Parathyroid adenoma (tissue), 2 donors: ENCODE data around the gene SOX8.

Experiments
- H2AFZ ChIP-seq: fragments of 300-600 bp; sonication (generic); one replicate; pipeline ENCODE4 v1.7.0; 2017; ENCODE audit warnings: antibody characterized with exemption, mild to moderate bottlenecking
- H3K27ac ChIP-seq: fragments of 300-600 bp; sonication (generic); one replicate; pipeline ENCODE4 v1.7.0; 2017
- H3K27me3 ChIP-seq: fragments of 300-600 bp; sonication (generic); one replicate; pipeline ENCODE4 v1.7.0; 2017; ENCODE audit warnings: low read length; ENCODE audit not compliant: control insufficient read depth, insufficient read depth
- H3K36me3 ChIP-seq: fragments of 300-600 bp; sonication (generic); one replicate; pipeline ENCODE4 v1.7.0; 2017; ENCODE audit warnings: low read length; ENCODE audit not compliant: control insufficient read depth, insufficient read depth
- H3K4me1 ChIP-seq: fragments of 300-600 bp; sonication (generic); one replicate; pipeline ENCODE4 v1.7.0; 2017; ENCODE audit warnings: control low read depth
- H3K4me2 ChIP-seq: fragments of 300-600 bp; sonication (generic); one replicate; pipeline ENCODE4 v1.7.0; 2017; ENCODE audit warnings: low read length
- H3K4me3 ChIP-seq: fragments of 300-600 bp; sonication (generic); one replicate; pipeline ENCODE4 v1.7.0; 2017; ENCODE audit warnings: low read depth, low read length
- H3K79me2 ChIP-seq: fragments of 300-600 bp; sonication (generic); one replicate; pipeline ENCODE4 v1.7.0; 2017; ENCODE audit warnings: control low read depth
- H3K9ac ChIP-seq: fragments of 300-600 bp; sonication (generic); one replicate; pipeline ENCODE4 v1.7.0; 2017; ENCODE audit warnings: mild to moderate bottlenecking
- H3K9me3 ChIP-seq: fragments of 300-600 bp; sonication (generic); one replicate; pipeline ENCODE4 v1.7.0; 2017; ENCODE audit warnings: low read length; ENCODE audit not compliant: control insufficient read depth
- TF ChIP-seq, protein P1 (sequence below): fragments of 300-600 bp; sonication (generic); IDR thresholded peaks from one replicate; pipeline ENCODE4 v1.7.0; 2017; ENCODE audit warnings: antibody characterized with exemption, mild to moderate bottlenecking
- donor health status: primary hyperparathyroidism.

The SOX8 gene

GRCh38 chr16:1011316-1012082 lies 29.9 kb downstream of the SOX8 start:
- H3K9ac ChIP-seq, result no peak overlapping the region
- H3K27me3 ChIP-seq, result no peaks in the 10 kb centered on the region
- H3K36me3 ChIP-seq, result no peaks in the 10 kb centered on the region
- no peak overlapping the region for H3K27ac ChIP-seq
- H3K4me1 ChIP-seq, result no peaks in the 10 kb centered on the region
- TF ChIP-seq, protein P1, sequence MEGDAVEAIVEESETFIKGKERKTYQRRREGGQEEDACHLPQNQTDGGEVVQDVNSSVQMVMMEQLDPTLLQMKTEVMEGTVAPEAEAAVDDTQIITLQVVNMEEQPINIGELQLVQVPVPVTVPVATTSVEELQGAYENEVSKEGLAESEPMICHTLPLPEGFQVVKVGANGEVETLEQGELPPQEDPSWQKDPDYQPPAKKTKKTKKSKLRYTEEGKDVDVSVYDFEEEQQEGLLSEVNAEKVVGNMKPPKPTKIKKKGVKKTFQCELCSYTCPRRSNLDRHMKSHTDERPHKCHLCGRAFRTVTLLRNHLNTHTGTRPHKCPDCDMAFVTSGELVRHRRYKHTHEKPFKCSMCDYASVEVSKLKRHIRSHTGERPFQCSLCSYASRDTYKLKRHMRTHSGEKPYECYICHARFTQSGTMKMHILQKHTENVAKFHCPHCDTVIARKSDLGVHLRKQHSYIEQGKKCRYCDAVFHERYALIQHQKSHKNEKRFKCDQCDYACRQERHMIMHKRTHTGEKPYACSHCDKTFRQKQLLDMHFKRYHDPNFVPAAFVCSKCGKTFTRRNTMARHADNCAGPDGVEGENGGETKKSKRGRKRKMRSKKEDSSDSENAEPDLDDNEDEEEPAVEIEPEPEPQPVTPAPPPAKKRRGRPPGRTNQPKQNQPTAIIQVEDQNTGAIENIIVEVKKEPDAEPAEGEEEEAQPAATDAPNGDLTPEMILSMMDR, result no peak
- no peaks in the 10 kb centered on the region for H3K79me2 ChIP-seq
- no peak overlapping the region for H3K4me2 ChIP-seq
- H3K9me3 ChIP-seq, result no peaks in the 10 kb centered on the region
- no peak overlapping the region for H3K4me3 ChIP-seq
- H2AFZ ChIP-seq, result no peak overlapping the region

DNA sequence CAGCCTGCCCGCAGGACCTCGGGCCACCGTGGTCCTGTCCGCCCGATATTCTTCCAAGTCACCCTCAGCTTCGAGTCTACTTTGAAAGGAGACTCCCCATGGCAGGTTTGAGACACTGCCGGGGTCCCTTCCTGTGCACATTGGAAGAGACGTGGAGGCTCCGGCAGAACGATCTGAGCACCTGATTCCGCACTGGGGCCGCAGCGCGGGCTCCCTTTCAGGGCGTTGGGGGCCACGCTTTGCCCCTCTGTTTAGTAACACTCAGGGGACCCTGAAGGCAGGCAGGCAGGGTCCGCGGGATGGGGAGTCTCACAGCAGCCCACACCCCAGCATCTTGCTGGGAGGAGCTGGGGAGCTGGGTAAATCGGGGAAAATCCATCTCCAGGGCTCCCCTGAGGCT lies 30.6 kb downstream of the SOX8 start:
- H3K27ac ChIP-seq, result no peak overlapping the region
- no peak overlapping the region for H3K4me3 ChIP-seq
- no peaks in the 10 kb centered on the region for H3K36me3 ChIP-seq
- no peak overlapping the region for H2AFZ ChIP-seq
- no peaks in the 10 kb centered on the region for H3K79me2 ChIP-seq
- no peak overlapping the region for H3K4me2 ChIP-seq
- H3K9me3 ChIP-seq, result no peaks in the 10 kb centered on the region
- no peaks in the 10 kb centered on the region for H3K27me3 ChIP-seq
- H3K9ac ChIP-seq, result no peak overlapping the region
- TF ChIP-seq, protein P1, result no peak
- H3K4me1 ChIP-seq, result no peaks in the 10 kb centered on the region

GRCh38 chr16:1012722-1013592 lies 31.4 kb downstream of the SOX8 start:
- Histone ChIP-seq H3K27ac (no peak overlapping the region), H3K36me3 (no peaks in the 10 kb centered on the region), H3K4me1 (no peaks in the 10 kb centered on the region), H3K9me3 (no peaks in the 10 kb centered on the region), H3K4me3 (no peak overlapping the region), H2AFZ (no peak overlapping the region), H3K9ac (no peak overlapping the region), H3K79me2 (no peaks in the 10 kb centered on the region), H3K4me2 (no peak overlapping the region), H3K27me3 (no peaks in the 10 kb centered on the region)
- TF ChIP-seq, protein P1, result no peak

GRCh38 chr16:1013593-1013900 lies 32.0 kb downstream of the SOX8 start:
- H3K27ac ChIP-seq, result no peak overlapping the region
- no peak overlapping the region for H2AFZ ChIP-seq
- H3K4me2 ChIP-seq, result no peak overlapping the region
- H3K4me1 ChIP-seq, result no peaks in the 10 kb centered on the region
- no peak overlapping the region for H3K9ac ChIP-seq
- no peaks in the 10 kb centered on the region for H3K27me3 ChIP-seq
- H3K9me3 ChIP-seq, result no peaks in the 10 kb centered on the region
- no peak overlapping the region for H3K4me3 ChIP-seq
- H3K36me3 ChIP-seq, result no peaks in the 10 kb centered on the region
- TF ChIP-seq, protein P1, result no peak
- H3K79me2 ChIP-seq, result no peaks in the 10 kb centered on the region
